GM19193 (cell line): ENCODE data around the gene EEIG1.

Experiments
- POLR2A ChIP-seq: IDR thresholded peaks from 4 replicates; pipeline ENCODE4 v1.6.1; 2011; ENCODE audit not compliant: insufficient read depth, insufficient read length; ENCODE audit errors: extremely low read depth

Gene EEIG1

DNA sequence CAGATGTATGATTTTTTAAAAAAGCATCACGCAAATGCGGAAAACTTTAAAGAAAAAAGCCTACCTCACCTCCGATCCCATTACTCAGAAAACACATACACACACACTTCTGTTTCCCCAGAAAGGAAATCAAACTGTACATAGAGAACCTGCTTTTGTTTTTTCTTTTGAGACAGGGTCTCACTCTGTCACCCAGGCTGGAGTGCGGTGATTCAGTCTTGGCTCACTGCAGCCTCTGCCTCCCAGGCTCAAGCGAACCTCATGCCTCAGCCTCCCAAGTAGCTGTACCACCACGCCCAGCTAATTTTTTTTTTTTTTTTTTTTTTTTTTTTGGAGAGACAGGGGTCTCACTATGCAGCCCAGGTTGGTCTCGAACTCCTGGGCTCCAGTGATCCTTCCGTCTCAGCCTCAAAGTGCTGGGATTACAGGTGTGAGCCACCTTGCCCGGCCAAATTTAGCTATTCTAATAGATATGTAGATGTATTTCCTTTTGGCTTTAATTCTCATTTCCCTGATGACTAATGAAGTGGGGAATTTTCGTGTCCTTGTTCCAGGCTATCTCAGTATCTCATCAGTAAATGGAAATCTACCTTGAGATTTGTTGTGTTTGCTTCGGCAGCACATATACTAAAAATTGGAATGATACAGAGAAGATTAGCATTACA is 25.7 kb upstream of the EEIG1 start:
- no peak for TF ChIP-seq POLR2A

DNA sequence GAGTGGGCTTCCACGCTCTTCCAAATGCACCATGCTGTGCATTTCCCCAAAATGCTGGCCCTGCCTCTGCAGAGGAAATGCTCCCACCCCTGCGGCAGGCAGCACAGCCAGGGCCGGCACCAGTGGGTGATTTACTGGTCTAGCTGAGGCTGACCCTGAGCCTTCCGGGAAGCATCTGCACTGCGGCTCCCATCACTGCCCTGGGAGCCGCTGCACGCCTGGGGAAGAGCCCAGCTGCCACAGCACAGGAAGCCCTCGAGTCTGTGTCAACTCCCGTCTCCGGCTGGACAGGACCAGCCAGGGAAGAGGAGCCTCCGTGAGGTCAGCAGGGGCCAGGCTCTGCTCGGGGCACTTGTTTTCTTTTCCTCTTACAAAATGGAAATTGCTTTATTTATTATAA is 25.1 kb upstream of the EEIG1 start:
- TF ChIP-seq POLR2A, result no peak

DNA sequence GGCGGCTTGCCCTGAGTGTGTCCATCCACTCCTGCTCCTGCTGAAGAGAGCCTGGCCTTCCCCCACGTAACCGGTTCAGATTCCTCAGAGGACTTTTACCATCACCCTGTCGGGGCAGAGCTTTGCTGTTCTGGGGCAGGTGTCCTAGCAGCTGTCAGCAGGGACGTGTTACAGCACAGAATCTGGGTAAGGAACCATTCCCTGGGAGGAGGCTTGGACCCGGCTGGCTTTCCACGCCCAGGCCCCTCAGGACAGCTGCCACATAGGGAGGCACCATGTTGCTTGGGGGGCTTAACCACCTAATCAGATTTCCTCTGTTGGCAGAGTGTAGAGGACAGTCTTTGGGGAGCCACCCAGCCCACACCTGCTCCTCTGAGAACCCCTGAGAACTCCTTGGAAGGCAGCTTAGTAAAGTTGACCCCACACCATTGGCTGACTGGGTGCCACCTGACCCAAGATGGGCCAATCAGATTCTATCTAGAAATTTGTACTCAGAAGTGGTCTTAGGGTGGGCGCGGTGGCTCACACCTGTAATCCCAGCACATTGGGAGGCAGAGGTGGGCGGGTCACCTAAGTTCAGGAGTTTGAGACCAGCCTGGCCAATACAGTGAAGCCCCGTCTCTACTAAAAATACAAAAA is 23.3 kb upstream of the EEIG1 start:
- TF ChIP-seq POLR2A, result no peak

DNA sequence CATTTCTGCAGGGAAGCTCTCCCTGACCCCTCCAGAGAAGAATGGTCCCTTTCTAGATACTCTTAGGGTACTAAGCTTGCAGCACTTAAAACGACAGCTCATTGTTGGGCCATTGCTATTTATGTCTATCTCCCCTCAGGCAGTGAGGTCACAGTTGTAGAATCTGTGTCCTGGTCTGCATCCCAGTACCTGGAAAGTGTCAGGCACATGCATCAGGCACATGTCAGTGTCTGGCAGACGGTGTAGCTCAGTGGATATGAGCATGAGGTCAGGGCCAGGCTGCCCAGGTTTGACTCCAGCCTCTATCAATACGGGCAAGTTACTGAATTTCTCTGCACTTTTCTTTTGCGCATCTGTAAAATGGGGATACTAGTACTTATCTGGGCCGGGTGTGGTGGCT is 22.2 kb upstream of the EEIG1 start:
- TF ChIP-seq POLR2A, result no peak

DNA sequence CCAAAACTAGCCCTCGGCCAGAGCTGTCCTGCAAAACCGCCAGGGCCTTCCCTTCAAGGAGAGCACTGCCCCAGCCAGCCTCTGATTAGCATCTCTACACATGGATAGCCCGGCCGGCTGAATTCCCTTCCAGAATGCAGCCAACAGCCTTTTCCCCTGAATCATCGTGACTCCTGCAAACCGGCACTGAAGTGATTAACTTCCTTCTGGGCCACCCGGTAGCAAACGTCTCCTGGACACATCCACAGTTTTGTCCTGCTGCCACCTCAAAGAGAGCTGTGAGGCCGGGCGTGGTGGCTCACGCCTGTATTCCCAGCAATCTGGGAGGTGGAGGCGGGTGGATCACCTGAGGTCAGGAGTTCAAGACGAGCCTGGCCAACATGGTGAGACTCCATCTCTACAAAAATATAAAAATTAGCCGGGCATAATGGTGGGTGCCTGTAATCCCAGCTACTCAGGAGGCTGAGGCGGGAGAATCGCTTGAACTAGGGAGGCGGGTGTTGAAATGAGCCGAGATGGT is 21.1 kb upstream of the EEIG1 start:
- no peak for TF ChIP-seq POLR2A

DNA sequence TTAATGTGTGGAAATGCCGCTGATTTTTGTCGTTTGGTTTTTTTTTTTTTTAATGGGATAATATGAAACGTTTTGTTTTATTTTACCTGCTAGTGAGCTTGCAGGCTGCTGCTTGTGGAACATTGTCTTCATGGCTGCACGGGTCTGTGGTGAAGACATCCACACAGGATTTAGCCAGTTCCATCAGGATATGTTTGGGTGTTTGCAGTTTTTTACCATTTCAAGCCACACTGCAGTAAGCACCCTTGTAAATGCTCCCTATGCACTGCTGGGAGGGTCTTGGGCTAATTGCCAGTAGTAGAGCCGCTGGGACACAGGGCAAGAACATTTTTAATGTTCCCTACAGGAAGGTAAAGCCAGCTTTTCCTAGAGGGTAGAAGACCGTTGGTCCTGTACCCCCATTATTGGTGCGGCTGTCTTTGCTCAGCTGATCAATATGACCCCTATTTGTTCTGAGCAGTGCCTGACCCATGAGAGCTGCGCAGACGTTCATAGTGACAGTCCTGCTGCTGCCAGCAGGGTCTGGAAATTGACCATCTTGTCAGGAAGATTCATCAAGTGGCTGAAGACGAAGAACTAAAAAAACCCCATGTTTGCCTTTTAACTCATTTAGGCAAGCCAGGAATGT is 20.5 kb upstream of the EEIG1 start:
- TF ChIP-seq POLR2A, result no peak

DNA sequence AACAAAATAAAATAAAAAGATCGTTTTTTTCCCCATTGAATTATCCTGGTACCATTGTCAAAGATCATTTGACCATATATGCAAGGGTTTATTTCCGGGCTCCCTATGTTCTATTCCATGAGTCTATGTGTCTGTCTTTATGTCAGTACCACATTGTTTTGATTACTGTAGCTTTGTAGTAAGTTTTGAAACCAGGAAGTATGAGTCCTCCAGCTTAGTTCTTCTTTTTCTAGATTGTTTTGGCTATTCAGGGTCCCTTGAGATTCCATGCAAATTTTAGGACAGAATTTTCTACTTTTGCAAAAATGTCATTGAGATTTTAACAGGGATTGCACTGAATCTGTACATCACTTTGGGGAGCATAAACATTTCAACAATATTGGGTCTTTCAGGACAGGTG is 18.7 kb upstream of the EEIG1 start:
- no peak for TF ChIP-seq POLR2A

DNA sequence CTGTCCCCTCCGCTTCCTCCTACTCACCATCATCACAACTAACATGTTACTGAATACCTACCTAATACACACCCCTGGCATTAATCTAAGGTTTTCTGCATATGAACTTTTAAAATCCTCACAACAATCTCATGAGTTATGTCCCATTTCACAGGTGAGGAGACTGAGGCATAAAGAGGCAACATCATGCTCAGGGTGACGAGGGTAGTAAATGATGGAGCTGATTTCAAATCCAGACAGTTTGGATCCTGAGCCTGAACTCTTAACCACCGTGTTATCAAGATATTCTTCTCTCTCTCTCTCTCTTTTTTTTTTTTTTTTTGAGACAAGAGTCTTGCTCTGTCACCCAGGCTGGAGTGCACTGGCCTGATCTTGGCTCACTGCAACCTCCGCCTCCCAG is 12.9 kb upstream of the EEIG1 start:
- no peak for TF ChIP-seq POLR2A

DNA sequence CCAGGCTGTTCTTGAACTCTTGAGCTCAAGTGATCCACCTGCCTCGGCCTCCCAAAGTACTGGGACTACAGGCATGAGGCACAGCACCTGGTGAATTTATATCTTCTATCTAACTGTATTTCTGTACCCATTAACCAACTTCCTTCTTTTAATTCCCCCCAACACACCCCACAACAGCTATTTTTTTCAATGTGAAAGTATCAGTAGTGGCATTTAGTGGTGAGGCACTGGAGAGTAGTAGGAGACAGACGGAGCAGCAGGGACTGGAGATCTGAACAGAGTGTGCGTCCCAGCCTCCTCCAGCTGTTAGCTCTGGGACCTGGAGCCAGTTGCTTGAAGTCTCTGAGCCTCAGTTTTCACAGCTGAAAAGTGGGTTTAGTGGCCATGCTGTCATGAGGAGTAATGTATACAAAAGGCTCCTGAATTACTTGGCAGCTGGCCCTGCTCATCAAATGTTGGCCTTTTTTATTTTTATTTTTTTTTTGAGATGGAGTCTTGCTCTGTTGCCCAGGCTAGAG is 11.0 kb upstream of the EEIG1 start:
- no peak for TF ChIP-seq POLR2A

DNA sequence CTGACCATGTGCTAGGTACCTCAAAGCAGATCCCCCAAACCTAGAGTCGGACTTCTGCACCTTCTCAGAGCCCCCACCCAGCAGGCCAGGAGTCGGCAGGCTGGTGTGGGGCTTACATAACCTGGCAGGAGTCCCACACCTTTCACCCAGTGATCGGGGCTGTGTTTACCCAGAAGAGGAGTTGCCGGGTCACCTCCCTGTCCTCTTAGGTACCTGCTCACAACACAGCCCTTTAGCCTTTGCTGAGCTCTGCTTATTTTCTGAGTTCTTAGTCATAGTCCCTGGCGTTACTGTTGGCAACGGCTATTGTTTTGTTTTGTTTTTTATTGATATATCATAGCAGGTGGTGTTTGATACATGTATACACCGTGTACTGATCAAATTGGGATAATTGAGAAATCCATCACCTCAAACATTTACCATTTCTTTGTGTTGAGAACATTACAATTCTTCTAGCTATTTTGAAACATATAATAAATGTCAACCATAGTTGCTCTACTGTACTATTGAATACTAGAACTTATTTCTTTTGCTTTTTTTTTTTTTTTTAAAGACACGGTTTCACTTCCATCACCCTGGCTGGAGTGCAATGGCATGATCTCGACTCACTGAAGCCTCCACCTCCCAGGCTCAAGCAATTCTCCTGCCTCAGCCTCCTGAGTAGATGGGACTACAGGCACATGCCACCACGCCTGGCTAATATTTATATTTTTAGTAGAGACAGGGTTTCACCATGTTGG is 10.4 kb upstream of the EEIG1 start:
- no peak for TF ChIP-seq POLR2A

DNA sequence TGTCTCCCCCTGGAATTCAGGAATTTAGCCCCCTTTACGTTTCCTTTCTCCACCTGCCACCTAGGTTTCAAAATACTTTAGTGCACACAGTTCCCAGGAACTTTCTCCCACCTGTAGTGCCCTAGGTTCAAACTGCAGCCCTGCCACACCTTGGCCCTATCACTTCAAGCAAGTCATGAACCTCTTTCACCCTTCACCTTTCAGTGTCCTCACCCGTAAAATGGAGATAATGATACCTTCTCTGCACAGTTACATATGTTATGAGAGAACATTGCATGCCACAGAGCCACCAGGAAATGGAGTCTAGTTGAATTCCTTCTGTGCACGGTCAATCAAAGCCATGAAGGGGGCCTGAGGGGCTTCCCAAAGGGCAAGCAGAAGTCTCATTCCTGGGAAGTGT is 9.8 kb upstream of the EEIG1 start:
- no peak for TF ChIP-seq POLR2A

DNA sequence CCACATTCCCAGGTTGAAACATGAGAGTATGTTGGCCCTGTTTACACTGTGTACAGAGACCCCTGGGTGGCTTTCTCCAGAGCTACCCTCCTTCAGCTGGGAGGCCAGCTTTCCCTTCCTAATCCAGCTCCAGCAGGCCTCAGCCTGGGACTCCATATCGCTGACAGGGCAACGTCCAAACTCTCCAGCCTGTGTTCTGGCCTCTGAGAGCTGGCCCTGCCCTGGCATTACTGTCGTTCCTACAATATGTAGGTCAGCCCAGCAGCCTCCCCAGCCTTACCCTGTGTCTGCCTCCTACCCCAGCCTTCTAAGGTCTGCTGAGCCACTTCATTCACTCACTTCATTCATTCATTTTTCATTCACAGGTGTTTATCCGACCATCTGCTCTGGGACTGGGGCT is 8.3 kb upstream of the EEIG1 start:
- no peak for TF ChIP-seq POLR2A

DNA sequence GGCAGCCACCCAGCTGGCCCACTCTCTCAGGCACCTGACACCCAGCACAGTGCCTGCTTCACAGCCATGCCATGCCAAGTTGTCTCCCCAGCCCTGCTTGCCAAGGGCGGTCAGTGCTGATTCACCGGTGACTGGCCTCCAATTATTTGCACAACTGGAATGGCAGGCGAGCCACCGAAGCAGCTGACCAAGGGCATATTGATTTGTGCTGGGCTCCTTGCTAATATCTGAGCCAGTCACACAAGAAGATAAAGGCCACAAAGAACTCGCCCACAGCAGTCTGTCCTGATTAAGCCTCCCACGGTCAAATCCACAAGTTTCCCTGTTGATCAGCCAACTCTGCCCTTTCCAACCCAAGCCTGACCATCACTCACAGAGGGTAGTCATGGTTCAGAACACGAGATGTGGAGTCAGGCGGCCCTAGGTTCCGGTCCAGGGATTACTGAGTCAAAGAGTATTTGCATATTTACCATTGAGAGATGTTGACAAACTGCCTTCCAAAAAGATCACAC is 6.4 kb upstream of the EEIG1 start:
- no peak for TF ChIP-seq POLR2A

DNA sequence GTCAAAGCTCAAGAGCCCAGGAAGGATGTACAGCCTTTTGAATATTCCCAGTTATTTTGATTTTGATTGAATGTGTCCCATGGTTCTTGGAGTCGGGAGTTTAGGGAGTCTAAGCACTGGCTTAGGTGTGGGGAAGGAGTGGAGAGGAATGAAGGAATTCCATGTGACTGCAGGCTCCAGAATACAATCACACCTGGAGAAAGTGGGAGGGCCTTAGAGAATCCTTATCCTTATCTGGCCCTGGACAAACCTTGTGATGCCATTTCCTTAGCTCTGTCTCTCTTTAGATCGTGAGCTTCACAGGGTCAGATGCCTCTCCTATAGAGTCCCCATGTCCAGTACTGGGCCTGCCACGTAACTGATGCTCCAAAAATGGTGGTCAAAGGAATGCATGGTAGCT is 4.2 kb upstream of the EEIG1 start:
- no peak for TF ChIP-seq POLR2A

DNA sequence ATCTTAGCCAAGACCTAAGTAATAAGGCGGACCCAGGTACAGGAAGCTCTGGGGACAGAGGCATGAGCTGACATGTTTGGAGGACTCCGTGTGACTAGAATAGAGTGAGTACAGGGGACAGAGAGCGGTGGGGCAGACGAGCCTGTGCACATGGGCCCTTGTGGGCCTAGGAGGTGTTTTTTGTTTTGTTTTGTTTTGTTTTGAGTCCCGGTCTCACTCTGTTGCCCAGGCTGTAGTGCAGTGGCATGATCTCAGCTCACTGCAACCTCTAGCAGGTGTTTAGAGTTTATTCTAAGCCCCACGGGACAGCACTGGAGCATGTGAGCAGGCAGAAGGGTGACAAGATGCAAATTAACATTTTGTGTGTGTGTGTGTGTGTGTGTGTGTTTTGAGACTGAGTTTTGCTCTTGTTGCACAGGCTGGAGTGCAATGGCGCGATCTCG is 3.1 kb upstream of the EEIG1 start:
- peak; percentile 53 for TF ChIP-seq POLR2A
